GM10266 (cell line): ENCODE results near the gene PSORS1C1.

Source experiments
- DNase-seq: peaks from one replicate; pipeline ENCODE4 v3.0.0; 2012; ENCODE audit errors: extremely low spot score
- TF ChIP-seq, protein P1 (sequence below): IDR thresholded peaks from 2 replicates; pipeline ENCODE4 v1.5.1; 2012; ENCODE audit warnings: mild to moderate bottlenecking, low read depth; ENCODE audit not compliant: control insufficient read depth, insufficient read depth; ENCODE audit errors: missing control alignments

PSORS1C1 gene

GRCh38 chr6:31090275-31090972 lies 24.2 kb upstream of the PSORS1C1 start:
- no peak for DNase-seq
- TF ChIP-seq, protein P1, sequence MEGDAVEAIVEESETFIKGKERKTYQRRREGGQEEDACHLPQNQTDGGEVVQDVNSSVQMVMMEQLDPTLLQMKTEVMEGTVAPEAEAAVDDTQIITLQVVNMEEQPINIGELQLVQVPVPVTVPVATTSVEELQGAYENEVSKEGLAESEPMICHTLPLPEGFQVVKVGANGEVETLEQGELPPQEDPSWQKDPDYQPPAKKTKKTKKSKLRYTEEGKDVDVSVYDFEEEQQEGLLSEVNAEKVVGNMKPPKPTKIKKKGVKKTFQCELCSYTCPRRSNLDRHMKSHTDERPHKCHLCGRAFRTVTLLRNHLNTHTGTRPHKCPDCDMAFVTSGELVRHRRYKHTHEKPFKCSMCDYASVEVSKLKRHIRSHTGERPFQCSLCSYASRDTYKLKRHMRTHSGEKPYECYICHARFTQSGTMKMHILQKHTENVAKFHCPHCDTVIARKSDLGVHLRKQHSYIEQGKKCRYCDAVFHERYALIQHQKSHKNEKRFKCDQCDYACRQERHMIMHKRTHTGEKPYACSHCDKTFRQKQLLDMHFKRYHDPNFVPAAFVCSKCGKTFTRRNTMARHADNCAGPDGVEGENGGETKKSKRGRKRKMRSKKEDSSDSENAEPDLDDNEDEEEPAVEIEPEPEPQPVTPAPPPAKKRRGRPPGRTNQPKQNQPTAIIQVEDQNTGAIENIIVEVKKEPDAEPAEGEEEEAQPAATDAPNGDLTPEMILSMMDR: no peak

DNA sequence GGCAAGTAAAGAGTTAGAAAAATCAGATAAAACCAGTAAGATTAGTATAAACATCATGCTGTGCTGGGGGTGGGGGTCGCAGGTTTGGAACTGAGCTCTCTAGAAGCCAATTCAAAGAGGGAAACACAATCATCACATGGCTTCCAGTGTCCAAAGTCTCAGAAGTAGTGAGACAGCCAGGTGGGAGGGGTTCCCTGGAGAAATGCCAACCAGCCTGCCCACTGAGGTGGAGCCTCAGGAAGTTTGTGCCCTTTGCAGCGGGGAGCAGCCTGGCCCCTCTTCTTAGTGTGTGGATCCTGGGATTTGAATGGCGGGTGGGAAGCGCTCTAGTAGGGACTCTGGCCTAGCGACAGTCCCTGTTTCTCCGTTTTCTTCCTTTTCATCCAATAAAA lies 23.6 kb upstream of the PSORS1C1 start:
- no peak for DNase-seq
- TF ChIP-seq, protein P1: no peak

DNA sequence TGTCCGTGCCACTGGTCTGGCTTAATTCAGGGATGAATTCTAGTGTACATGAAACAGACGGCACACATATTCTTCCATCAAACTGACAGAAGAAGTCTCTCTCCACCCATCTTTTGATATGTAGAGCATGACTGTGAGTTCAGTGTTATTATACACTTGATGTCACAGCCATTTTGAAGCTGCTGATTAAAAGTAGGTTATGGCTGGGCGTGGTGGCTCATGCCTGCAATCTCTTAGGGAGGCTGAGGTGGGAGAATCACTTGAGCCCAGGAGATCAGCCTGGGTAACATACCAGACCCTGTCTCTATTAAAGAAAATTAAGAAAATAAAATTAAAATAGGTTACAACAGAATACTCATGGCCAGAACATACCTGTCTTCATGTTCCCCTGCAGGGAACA lies 22.9 kb upstream of the PSORS1C1 start:
- no peak for DNase-seq

DNA sequence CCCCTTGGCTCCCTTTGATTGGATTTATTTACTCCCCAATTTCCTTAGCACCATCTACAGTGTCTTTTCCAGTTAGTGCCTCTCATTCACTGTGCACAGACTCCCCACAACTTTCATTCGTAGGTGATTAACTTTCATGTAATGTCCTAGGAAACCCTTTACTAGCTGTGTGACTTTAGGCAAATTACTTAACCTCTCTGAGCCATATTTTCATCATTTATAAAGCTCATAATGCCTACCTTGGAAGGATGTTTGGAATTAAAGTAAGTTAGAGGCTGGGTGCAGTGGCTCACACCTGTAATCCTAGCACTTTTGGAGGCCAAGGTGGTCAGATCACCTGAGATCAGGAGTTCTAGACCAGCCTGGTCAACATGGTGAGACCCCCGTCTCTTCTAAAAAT lies 22.4 kb upstream of the PSORS1C1 start:
- TF ChIP-seq, protein P1: no peak
- DNase-seq: no peak

More for the DNA sequence above, 22.9 kb upstream of the PSORS1C1 start:
- TF ChIP-seq, protein P1: no peak

- TF ChIP-seq, protein P1: no peak
- DNase-seq: no peak
Observed at GRCh38 chr6:31092769-31093505, 21.7 kb upstream of the PSORS1C1 start.

DNA sequence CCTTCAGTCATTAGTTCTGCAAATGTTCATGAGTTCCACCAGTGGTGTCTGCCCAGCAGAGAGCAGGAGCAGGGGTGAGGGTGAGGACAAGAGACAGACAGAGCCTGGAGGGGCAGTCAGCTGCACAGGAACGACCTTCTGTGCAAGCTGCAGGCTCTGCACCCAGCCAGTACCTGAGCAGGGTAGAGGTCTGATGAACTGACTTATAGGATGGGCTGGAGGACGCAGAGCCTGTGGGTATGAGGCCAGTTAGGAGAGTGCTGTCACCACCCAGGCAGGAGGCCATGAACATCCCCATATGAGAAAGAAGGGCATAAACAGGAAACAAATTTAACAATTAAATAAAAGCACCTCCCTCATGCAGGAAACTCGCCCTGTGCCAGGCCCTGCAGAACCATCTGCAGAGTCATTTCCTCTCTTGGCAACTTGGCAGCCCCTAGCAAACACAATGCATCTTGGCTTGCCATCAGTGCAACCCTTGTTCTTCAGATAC lies 20.2 kb upstream of the PSORS1C1 start:
- no peak for DNase-seq
- TF ChIP-seq, protein P1: no peak

DNA sequence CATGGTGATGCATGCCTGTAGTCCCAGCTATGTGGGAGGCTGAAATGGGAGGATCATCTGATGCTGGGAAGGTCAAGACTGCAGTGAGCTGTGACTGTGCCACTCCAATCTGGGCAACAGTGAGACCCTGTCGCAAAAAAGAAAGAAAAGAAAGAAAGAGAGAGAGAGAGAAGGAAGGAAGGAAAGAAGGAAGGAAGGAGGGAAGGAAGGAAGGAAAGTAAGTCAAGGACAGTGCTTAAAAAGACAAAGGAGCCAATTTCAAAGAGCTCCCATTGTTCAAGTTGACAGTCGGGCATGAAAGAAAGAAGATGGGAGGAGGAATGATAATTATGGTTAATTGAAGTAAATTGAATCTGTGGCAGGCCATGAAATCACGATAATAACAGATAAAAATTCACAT lies 18.4 kb upstream of the PSORS1C1 start:
- TF ChIP-seq, protein P1: no peak
- DNase-seq: no peak
